Measurements from ENCODE around the gene NOL4L.

NOL4L gene

DNA sequence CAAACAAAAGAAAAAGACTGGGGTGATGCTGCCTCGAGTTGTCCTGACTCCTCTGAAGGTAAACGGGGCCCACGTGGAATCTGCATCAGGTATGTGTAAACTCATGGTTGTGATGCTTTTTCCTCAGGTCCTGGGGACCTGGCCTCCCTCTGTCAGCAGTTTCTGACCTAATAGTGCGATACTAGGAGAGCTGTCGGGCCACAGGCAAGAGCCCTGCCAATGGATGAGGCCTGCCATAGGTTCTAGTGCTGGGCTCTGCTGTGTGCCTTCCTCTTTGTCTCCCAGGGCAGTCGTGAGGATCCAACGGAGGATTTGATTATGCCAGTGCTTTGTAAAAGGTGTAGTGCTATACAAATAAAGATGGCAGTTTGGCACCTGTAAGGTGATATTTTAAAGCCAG is 155.8 kb downstream of the NOL4L start:
- H3K79me2 ChIP-seq (ENCODE audit: insufficient read depth, low read length) = no peaks in the 10 kb centered on the region; the same call in 1 of the 2 replicates
- H3K4me2 ChIP-seq (ENCODE audit: low read depth, low read length, poor library complexity, severe bottlenecking) = no peak overlapping the region
- no peak overlapping the region for H3K4me3 ChIP-seq (ENCODE audit: insufficient read depth, low read length, poor library complexity, severe bottlenecking)
- H3K27ac ChIP-seq (ENCODE audit: low read depth, low read length) = no peak overlapping the region
- no peak overlapping the region for H3K9ac ChIP-seq (ENCODE audit: low read length)
- no peak overlapping the region for H2AFZ ChIP-seq (ENCODE audit: low read depth, low read length, severe bottlenecking)
- H3F3A ChIP-seq (ENCODE audit: insufficient read depth) = no peaks in the 10 kb centered on the region
- no peaks in the 10 kb centered on the region for H3K9me2 ChIP-seq (replicated peaks; ENCODE audit: insufficient read depth, low read length)
- H4K20me1 ChIP-seq (ENCODE audit: low read depth, low read length) = no peaks in the 10 kb centered on the region; the same call in 1 of the 2 replicates
- peaks cover 20% of the 10 kb centered on the region; the same call in 1 of the 2 replicates for H3K36me3 ChIP-seq (ENCODE audit: low read length)
- no peaks in the 10 kb centered on the region for H3K27me3 ChIP-seq (ENCODE audit: low read length)
- H3K9me3 ChIP-seq (ENCODE audit: insufficient read depth, low read length) = no peaks in the 10 kb centered on the region
- no peak for TF ChIP-seq EZH2phosphoT487 (conservative IDR thresholded peaks at IDR 0.05; ENCODE audit: low read length)
- TF ChIP-seq, protein P1, sequence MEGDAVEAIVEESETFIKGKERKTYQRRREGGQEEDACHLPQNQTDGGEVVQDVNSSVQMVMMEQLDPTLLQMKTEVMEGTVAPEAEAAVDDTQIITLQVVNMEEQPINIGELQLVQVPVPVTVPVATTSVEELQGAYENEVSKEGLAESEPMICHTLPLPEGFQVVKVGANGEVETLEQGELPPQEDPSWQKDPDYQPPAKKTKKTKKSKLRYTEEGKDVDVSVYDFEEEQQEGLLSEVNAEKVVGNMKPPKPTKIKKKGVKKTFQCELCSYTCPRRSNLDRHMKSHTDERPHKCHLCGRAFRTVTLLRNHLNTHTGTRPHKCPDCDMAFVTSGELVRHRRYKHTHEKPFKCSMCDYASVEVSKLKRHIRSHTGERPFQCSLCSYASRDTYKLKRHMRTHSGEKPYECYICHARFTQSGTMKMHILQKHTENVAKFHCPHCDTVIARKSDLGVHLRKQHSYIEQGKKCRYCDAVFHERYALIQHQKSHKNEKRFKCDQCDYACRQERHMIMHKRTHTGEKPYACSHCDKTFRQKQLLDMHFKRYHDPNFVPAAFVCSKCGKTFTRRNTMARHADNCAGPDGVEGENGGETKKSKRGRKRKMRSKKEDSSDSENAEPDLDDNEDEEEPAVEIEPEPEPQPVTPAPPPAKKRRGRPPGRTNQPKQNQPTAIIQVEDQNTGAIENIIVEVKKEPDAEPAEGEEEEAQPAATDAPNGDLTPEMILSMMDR (IDR thresholded peaks at IDR 0.05; ENCODE audit: insufficient read depth, low read length, poor library complexity, severe bottlenecking) = no peak

DNA sequence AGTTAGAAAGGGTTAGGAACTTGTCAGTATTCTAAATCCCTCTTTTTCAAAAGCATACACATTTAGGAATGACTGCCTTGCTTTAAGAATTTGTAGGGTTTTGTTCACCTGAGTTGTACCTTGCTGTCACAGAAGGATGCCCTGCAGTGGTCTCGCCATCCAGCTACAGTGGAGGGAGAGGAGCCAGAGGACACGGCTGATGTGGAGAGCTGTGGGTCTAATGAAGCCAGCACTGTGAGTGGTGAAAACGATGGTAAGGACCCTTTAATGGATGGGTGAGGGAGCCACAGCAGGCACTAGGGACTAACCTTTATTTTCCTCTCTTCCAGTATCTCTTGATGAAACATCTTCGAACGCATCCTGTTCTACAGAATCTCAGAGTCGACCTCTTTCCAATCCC is 157.1 kb downstream of the NOL4L start:
- Histone ChIP-seq H3K27me3 (ENCODE audit: low read length) (no peaks in the 10 kb centered on the region), H2AFZ (ENCODE audit: low read depth, low read length, severe bottlenecking) (no peak overlapping the region), H3K79me2 (ENCODE audit: insufficient read depth, low read length) (no peaks in the 10 kb centered on the region; the same call in 1 of the 2 replicates), H3K4me3 (ENCODE audit: insufficient read depth, low read length, poor library complexity, severe bottlenecking) (no peak overlapping the region), H3K4me2 (ENCODE audit: low read depth, low read length, poor library complexity, severe bottlenecking) (no peak overlapping the region), H3K9me3 (ENCODE audit: insufficient read depth, low read length) (no peaks in the 10 kb centered on the region), H3K9me2 (replicated peaks; ENCODE audit: insufficient read depth, low read length) (no peaks in the 10 kb centered on the region), H3K27ac (ENCODE audit: low read depth, low read length) (no peak overlapping the region), H3K9ac (ENCODE audit: low read length) (no peak overlapping the region), H3K36me3 (ENCODE audit: low read length) (peaks cover 20% of the 10 kb centered on the region; the same call in 1 of the 2 replicates), H4K20me1 (ENCODE audit: low read depth, low read length) (no peaks in the 10 kb centered on the region; the same call in 1 of the 2 replicates), H3F3A (ENCODE audit: insufficient read depth) (no peaks in the 10 kb centered on the region)
- TF ChIP-seq, protein P1 (IDR thresholded peaks at IDR 0.05; ENCODE audit: insufficient read depth, low read length, poor library complexity, severe bottlenecking) = no peak
- no peak for TF ChIP-seq EZH2phosphoT487 (conservative IDR thresholded peaks at IDR 0.05; ENCODE audit: low read length)

DNA sequence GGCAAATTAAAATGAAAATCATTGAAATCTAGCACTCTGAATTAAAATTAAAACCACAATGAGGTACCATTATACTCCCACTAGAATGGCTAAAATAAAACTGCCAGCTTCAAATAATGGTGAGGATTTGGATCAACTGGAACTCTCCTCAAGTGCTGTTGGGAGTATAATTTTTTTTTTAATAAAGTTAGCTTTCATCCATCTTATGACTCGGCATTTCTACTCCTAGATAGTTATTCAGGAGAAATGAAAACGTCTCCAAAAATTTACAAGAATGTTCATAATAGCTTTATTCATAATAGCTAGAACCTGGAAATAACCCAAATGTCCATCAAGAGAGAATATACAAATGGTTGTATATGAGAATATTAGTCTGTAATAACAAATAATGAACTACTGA is 163.8 kb downstream of the NOL4L start:
- Histone ChIP-seq H3K9me3 (ENCODE audit: insufficient read depth, low read length) (no peaks in the 10 kb centered on the region), H2AFZ (ENCODE audit: low read depth, low read length, severe bottlenecking) (no peak overlapping the region), H3K9ac (ENCODE audit: low read length) (no peak overlapping the region), H3K4me3 (ENCODE audit: insufficient read depth, low read length, poor library complexity, severe bottlenecking) (no peak overlapping the region), H3K4me2 (ENCODE audit: low read depth, low read length, poor library complexity, severe bottlenecking) (no peak overlapping the region), H3K27me3 (ENCODE audit: low read length) (no peaks in the 10 kb centered on the region), H3K79me2 (ENCODE audit: insufficient read depth, low read length) (peaks cover 35% of the 10 kb centered on the region), H4K20me1 (ENCODE audit: low read depth, low read length) (peaks cover 9% of the 10 kb centered on the region), H3K36me3 (ENCODE audit: low read length) (no peaks in the 10 kb centered on the region), H3K9me2 (replicated peaks; ENCODE audit: insufficient read depth, low read length) (no peaks in the 10 kb centered on the region), H3F3A (ENCODE audit: insufficient read depth) (peaks cover 11% of the 10 kb centered on the region; the same call in 1 of the 2 replicates), H3K27ac (ENCODE audit: low read depth, low read length) (no peak overlapping the region)
- no peak for TF ChIP-seq EZH2phosphoT487 (conservative IDR thresholded peaks at IDR 0.05; ENCODE audit: low read length)
- TF ChIP-seq, protein P1 (IDR thresholded peaks at IDR 0.05; ENCODE audit: insufficient read depth, low read length, poor library complexity, severe bottlenecking) = no peak
